ENCODE measurements around the gene PLXNB3.

DNA sequence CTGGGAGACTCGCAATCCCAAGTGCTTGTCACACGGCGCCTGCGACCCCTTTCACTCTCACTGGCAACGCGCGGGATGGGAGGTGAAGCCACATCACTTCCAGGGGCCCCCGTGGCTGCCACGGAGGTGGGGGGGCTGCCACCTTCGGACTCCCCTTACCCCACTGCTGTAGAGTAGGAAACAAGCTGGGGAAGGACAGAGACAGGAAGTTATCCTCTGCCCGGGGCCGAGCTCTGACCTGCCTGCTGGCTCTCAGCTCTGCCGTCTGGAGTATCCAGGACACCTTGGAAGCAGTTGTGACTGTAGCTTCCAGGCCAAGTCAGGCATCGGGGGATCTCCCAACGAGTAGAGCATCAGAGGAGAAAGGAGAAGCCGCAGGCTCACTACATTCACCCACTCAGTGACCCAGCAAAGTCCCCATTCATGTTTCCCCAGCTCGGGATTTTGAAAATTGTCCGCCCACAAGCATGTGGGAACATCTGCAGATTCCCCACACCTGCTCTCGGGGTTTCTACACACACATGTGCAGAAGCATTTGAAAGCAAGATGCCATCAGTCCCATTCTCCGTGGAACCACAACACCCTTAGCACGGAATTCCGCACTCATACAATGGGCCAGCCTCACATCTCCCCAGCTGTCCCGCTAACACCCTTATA lies 55.5 kb downstream of the PLXNB3 start:
- TF ChIP-seq POLR2A (IDR thresholded peaks at IDR 0.05; ENCODE audit: low read depth, low read length) (no peak), POLR2AphosphoS5 (IDR thresholded peaks at IDR 0.05; ENCODE audit: low read depth, low read length) (no peak), SPI1 (IDR thresholded peaks at IDR 0.05; ENCODE audit: low read depth, low read length) (no peak), TAF1 (IDR thresholded peaks at IDR 0.05; ENCODE audit: low read depth, low read length) (no peak), POU2F2 (IDR thresholded peaks at IDR 0.05; ENCODE audit: low read depth, low read length) (no peak)
